Measurements from ENCODE around the gene ASIC3. TPM values are rescaled to one million over a fixed set of nuclear protein-coding genes. Genes with fewer than 3 reads are reported as not detected.
A peak's percentile ranks its signal among the peaks of the same experiment; 100 is the strongest.

Gene ASIC3
- total RNA-seq, 4 donors from 2014 or later = 2.6 to 4.3 (median 3.1) TPM

DNA sequence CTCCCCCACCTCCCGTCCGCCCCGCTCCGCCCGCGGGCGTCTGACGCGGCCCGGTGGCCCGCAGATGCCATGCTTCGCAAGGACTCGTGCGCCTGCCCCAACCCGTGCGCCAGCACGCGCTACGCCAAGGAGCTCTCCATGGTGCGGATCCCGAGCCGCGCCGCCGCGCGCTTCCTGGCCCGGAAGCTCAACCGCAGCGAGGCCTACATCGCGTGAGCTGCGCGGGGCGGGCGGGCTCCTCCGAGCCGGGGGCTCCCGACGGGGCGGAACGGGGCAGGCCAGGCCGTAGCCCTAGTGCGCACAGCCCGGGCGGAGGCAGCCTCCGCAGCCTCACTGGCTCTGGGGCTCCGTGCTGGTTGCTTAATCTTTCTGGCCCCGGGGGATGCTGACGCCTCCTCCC, 2.8 kb downstream of the ASIC3 start:
- no peak overlapping the region for H3K4me3 ChIP-seq
- H3K9me3 ChIP-seq = no peaks in the 10 kb centered on the region
- H3K36me3 ChIP-seq = no peaks in the 10 kb centered on the region
- H3K4me1 ChIP-seq = peaks cover 0 to 16% (median 8%) of the 10 kb centered on the region in 4 donors
- in situ Hi-C loops (cut with MboI; ENCODE audit: low pct_ligation_motif_present in 1 of 4, low pct_unique_long_range_greater_than_20kb in 1 of 4, low sequenced_read_pairs in 3 of 4) (no loop called here), intact Hi-C loops (cut with DNase I; ENCODE audit: low total_unique reads) (no loop called here)
- DNase-seq = peak; percentile 43
- no peak overlapping the region for H3K27ac ChIP-seq
- 7% methylated on average over 18 to 20 of the region's 50 CpGs for WGBS, 2 donors (ENCODE audit: low coverage in 1 of 2)
- H3K27me3 ChIP-seq = peaks cover 8% of the 10 kb centered on the region
- TF ChIP-seq, protein P1, sequence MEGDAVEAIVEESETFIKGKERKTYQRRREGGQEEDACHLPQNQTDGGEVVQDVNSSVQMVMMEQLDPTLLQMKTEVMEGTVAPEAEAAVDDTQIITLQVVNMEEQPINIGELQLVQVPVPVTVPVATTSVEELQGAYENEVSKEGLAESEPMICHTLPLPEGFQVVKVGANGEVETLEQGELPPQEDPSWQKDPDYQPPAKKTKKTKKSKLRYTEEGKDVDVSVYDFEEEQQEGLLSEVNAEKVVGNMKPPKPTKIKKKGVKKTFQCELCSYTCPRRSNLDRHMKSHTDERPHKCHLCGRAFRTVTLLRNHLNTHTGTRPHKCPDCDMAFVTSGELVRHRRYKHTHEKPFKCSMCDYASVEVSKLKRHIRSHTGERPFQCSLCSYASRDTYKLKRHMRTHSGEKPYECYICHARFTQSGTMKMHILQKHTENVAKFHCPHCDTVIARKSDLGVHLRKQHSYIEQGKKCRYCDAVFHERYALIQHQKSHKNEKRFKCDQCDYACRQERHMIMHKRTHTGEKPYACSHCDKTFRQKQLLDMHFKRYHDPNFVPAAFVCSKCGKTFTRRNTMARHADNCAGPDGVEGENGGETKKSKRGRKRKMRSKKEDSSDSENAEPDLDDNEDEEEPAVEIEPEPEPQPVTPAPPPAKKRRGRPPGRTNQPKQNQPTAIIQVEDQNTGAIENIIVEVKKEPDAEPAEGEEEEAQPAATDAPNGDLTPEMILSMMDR (IDR thresholded peaks at IDR 0.05) = no peak
- TF ChIP-seq EP300 (IDR thresholded peaks at IDR 0.05; ENCODE audit: low read depth) = no peak
- peak in 1 of 3 donors; percentile 19 for TF ChIP-seq POLR2AphosphoS5 (IDR thresholded peaks at IDR 0.05)
- no peak for TF ChIP-seq POLR2A (IDR thresholded peaks at IDR 0.05)

- peaks cover 8% of the 10 kb centered on the region for H3K27me3 ChIP-seq
These were observed 4.8 kb downstream of the ASIC3 start for GRCh38 chr7:151053096-151053495.

GRCh38 chr7:151053751-151054150, 5.4 kb downstream of the ASIC3 start:
- in situ Hi-C loops (cut with MboI; ENCODE audit: low pct_ligation_motif_present in 1 of 4, low pct_unique_long_range_greater_than_20kb in 1 of 4, low sequenced_read_pairs in 3 of 4) (no loop called here), intact Hi-C loops (cut with DNase I; ENCODE audit: low total_unique reads) (loop anchor here (2.0 kb wide), 1 partner anchor 59 kb away; no protein-coding TSS in a partner anchor)
- TF ChIP-seq EP300 (IDR thresholded peaks at IDR 0.05; ENCODE audit: low read depth) = no peak
- TF ChIP-seq, protein P1 (IDR thresholded peaks at IDR 0.05) = no peak
- TF ChIP-seq POLR2A (IDR thresholded peaks at IDR 0.05) = no peak
- no peak for TF ChIP-seq POLR2AphosphoS5 (IDR thresholded peaks at IDR 0.05)
- H3K27ac ChIP-seq = no peak overlapping the region
- peaks cover 8% of the 10 kb centered on the region for H3K27me3 ChIP-seq
- no peaks in the 10 kb centered on the region for H3K9me3 ChIP-seq
- 97% methylated on average over 6 of the region's 8 CpGs; no CpG with 5 or more reads in 1 of the 2 donors for WGBS, 2 donors (ENCODE audit: low coverage in 1 of 2)
- no peaks in the 10 kb centered on the region for H3K36me3 ChIP-seq
- H3K4me3 ChIP-seq = no peak overlapping the region
- no peak for DNase-seq
- peaks cover 6 to 23% (median 21%) of the 10 kb centered on the region in 4 donors for H3K4me1 ChIP-seq

More at GRCh38 chr7:151053096-151053495, 4.8 kb downstream of the ASIC3 start:
- in situ Hi-C loops (cut with MboI; ENCODE audit: low pct_ligation_motif_present in 1 of 4, low pct_unique_long_range_greater_than_20kb in 1 of 4, low sequenced_read_pairs in 3 of 4) = no loop called here
- DNase-seq = no peak
- intact Hi-C loops (cut with DNase I; ENCODE audit: low total_unique reads) = loop anchor here (2.0 kb wide), 1 partner anchor 60 kb away; no protein-coding TSS in a partner anchor
- Histone ChIP-seq H3K9me3 (no peaks in the 10 kb centered on the region), H3K27ac (no peak overlapping the region), H3K36me3 (no peaks in the 10 kb centered on the region), H3K4me3 (no peak overlapping the region), H3K4me1 (peaks cover 6 to 18% (median 16%) of the 10 kb centered on the region in 4 donors)
- TF ChIP-seq POLR2AphosphoS5 (IDR thresholded peaks at IDR 0.05) (no peak), EP300 (IDR thresholded peaks at IDR 0.05; ENCODE audit: low read depth) (no peak), POLR2A (IDR thresholded peaks at IDR 0.05) (no peak)
- TF ChIP-seq, protein P1 (IDR thresholded peaks at IDR 0.05) = no peak
- 62% methylated on average over 4 of the region's 4 CpGs; no CpG with 5 or more reads in 1 of the 2 donors for WGBS, 2 donors (ENCODE audit: low coverage in 1 of 2)

- H3K27me3 ChIP-seq = no peaks in the 10 kb centered on the region
- TF ChIP-seq EP300 (IDR thresholded peaks at IDR 0.05; ENCODE audit: low read depth) = no peak
- TF ChIP-seq, protein P1 (IDR thresholded peaks at IDR 0.05) = no peak
- no peak for TF ChIP-seq POLR2AphosphoS5 (IDR thresholded peaks at IDR 0.05)
- no peak for TF ChIP-seq POLR2A (IDR thresholded peaks at IDR 0.05)
- H3K4me3 ChIP-seq = no peak overlapping the region
- in situ Hi-C loops (cut with MboI; ENCODE audit: low pct_ligation_motif_present in 1 of 4, low pct_unique_long_range_greater_than_20kb in 1 of 4, low sequenced_read_pairs in 3 of 4) (no loop called here), intact Hi-C loops (cut with DNase I; ENCODE audit: low total_unique reads) (no loop called here)
- no peaks in the 10 kb centered on the region for H3K9me3 ChIP-seq
- peaks cover 18 to 35% (median 33%) of the 10 kb centered on the region in 4 donors for H3K4me1 ChIP-seq
- WGBS, 2 donors (ENCODE audit: low coverage in 1 of 2) = 82 to 90% methylated on average over 4 to 6 of the region's 6 CpGs
- no peak overlapping the region for H3K27ac ChIP-seq
- H3K36me3 ChIP-seq = no peaks in the 10 kb centered on the region
- no peak for DNase-seq
These were observed 7.9 kb downstream of the ASIC3 start for GRCh38 chr7:151056283-151056665.

Data from transverse colon (tissue), 4 donors.